ENCODE results near the gene PCDHA1. TPM values are rescaled to one million over a fixed set of nuclear protein-coding genes. Genes with fewer than 3 reads are reported as not detected.
"Not testable (repeated sequence)": the region's sequence is repeated elsewhere in the genome, so short reads cannot be mapped to it uniquely, and the experiment has no call there.

Gene PCDHA1
- total and polyA plus RNA-seq, 3 experiments from 2014 or later, result not detected

- Mint-ChIP-seq H3K36me3 (peaks cover 0 to 15% (median 2%) of the 10 kb centered on the region in 3 donors), H3K27ac (peak overlapping the region in 1 of 8 donors; percentile 72), H3K9me3 (peaks cover 30 to 79% (median 60%) of the 10 kb centered on the region in 5 donors), H3K27me3 (peaks cover 24 to 52% of the 10 kb centered on the region in 2 donors)
- peaks cover 11% of the 10 kb centered on the region for H3K9me3 ChIP-seq (ENCODE audit: low read length)
- POLR2A ChIA-PET; H3K4me1 Mint-ChIP-seq; DNase-seq; H3K27me3 ChIP-seq (ENCODE audit: insufficient read depth, low read length, poor library complexity, severe bottlenecking); H3K4me1 ChIP-seq (ENCODE audit: insufficient read depth, low read length); H3K27ac ChIP-seq (ENCODE audit: low read depth, low read length); H3K36me3 ChIP-seq (ENCODE audit: insufficient read depth, low read length); CTCF ChIA-PET; H3K4me3 ChIP-seq (ENCODE audit: low read length); H3K4me3 Mint-ChIP-seq: not testable (repeated sequence)
Measured at GRCh38 chr5:140787849-140788504, 2.0 kb downstream of the PCDHA1 start.

- no peak for DNase-seq
- Mint-ChIP-seq H3K4me3 (no peak overlapping the region), H3K27me3 (peaks cover 31 to 54% of the 10 kb centered on the region in 2 donors), H3K4me1 (no peaks in the 10 kb centered on the region), H3K9me3 (peaks cover 33 to 76% (median 67%) of the 10 kb centered on the region in 5 donors), H3K36me3 (peaks cover 2 to 7% (median 2%) of the 10 kb centered on the region in 3 donors), H3K27ac (no peak overlapping the region)
- Histone ChIP-seq H3K36me3 (ENCODE audit: insufficient read depth, low read length) (no peaks in the 10 kb centered on the region), H3K4me1 (ENCODE audit: insufficient read depth, low read length) (no peaks in the 10 kb centered on the region), H3K27me3 (ENCODE audit: insufficient read depth, low read length, poor library complexity, severe bottlenecking) (no peaks in the 10 kb centered on the region), H3K4me3 (ENCODE audit: low read length) (no peak overlapping the region), H3K27ac (ENCODE audit: low read depth, low read length) (no peak overlapping the region), H3K9me3 (ENCODE audit: low read length) (peaks cover 11% of the 10 kb centered on the region)
- POLR2A ChIA-PET, result no interaction called here
- CTCF ChIA-PET, result no interaction called here
Measured at GRCh38 chr5:140791089-140791488, 5.1 kb downstream of the PCDHA1 start.

GRCh38 chr5:140794595-140795258 lies 8.8 kb downstream of the PCDHA1 start, which contains the start of gene PCDHA2:
Gene PCDHA2, plus strand, starts transcription at chr5:140794852.
- H3K4me3 ChIP-seq (ENCODE audit: low read length), result no peak within 1 kb of the TSS
- Mint-ChIP-seq H3K4me3 (no peak within 1 kb of the TSS), H3K36me3 (peaks cover under 1 to 9% (median 2%) of the 10 kb centered on the region in 3 donors), H3K9me3 (peaks cover 32 to 60% (median 50%) of the 10 kb centered on the region in 5 donors), H3K4me1 (no peaks in the 10 kb centered on the region), H3K27ac (no peak within 1 kb of the TSS), H3K27me3 (peaks cover 28 to 48% of the 10 kb centered on the region in 2 donors)
- H3K27me3 ChIP-seq (ENCODE audit: insufficient read depth, low read length, poor library complexity, severe bottlenecking), result no peaks in the 10 kb centered on the region
- no peaks in the 10 kb centered on the region for H3K36me3 ChIP-seq (ENCODE audit: insufficient read depth, low read length)
- H3K4me1 ChIP-seq (ENCODE audit: insufficient read depth, low read length), result no peaks in the 10 kb centered on the region
- POLR2A ChIA-PET, result no interaction called here
- DNase-seq, result no peak
- H3K27ac ChIP-seq (ENCODE audit: low read depth, low read length), result no peak within 1 kb of the TSS
- peaks cover 3% of the 10 kb centered on the region for H3K9me3 ChIP-seq (ENCODE audit: low read length)
- CTCF ChIA-PET, result no interaction called here

- no peak overlapping the region for H3K4me3 ChIP-seq (ENCODE audit: low read length)
- POLR2A ChIA-PET, result no interaction called here
- no peak overlapping the region for H3K27ac ChIP-seq (ENCODE audit: low read depth, low read length)
- no peaks in the 10 kb centered on the region for H3K4me1 ChIP-seq (ENCODE audit: insufficient read depth, low read length)
- Mint-ChIP-seq H3K27me3 (peaks cover 26 to 50% of the 10 kb centered on the region in 2 donors), H3K36me3 (peaks cover 0 to 7% (median 2%) of the 10 kb centered on the region in 3 donors), H3K4me1 (no peaks in the 10 kb centered on the region), H3K4me3 (no peak overlapping the region), H3K27ac (no peak overlapping the region), H3K9me3 (peaks cover 34 to 62% (median 51%) of the 10 kb centered on the region in 5 donors)
- CTCF ChIA-PET, result no interaction called here
- no peaks in the 10 kb centered on the region for H3K27me3 ChIP-seq (ENCODE audit: insufficient read depth, low read length, poor library complexity, severe bottlenecking)
- H3K36me3 ChIP-seq (ENCODE audit: insufficient read depth, low read length), result no peaks in the 10 kb centered on the region
- peaks cover 3% of the 10 kb centered on the region for H3K9me3 ChIP-seq (ENCODE audit: low read length)
- no peak for DNase-seq
Measured at GRCh38 chr5:140795259-140795641, 9.3 kb downstream of the PCDHA1 start.

- peaks cover 24 to 49% of the 10 kb centered on the region in 2 donors for H3K27me3 Mint-ChIP-seq
- DNase-seq; H3K9me3 ChIP-seq (ENCODE audit: low read length); H3K4me1 Mint-ChIP-seq; H3K4me1 ChIP-seq (ENCODE audit: insufficient read depth, low read length); H3K36me3 Mint-ChIP-seq; H3K4me3 Mint-ChIP-seq; H3K27ac Mint-ChIP-seq; H3K4me3 ChIP-seq (ENCODE audit: low read length); H3K27ac ChIP-seq (ENCODE audit: low read depth, low read length); H3K27me3 ChIP-seq (ENCODE audit: insufficient read depth, low read length, poor library complexity, severe bottlenecking); POLR2A ChIA-PET; CTCF ChIA-PET; H3K36me3 ChIP-seq (ENCODE audit: insufficient read depth, low read length): not testable (repeated sequence)
- H3K9me3 Mint-ChIP-seq, result peaks cover 29 to 66% (median 54%) of the 10 kb centered on the region in 5 donors
Measured at GRCh38 chr5:140796072-140796717, 10.3 kb downstream of the PCDHA1 start.

GRCh38 chr5:140796718-140797095 lies 10.8 kb downstream of the PCDHA1 start:
- Histone ChIP-seq H3K27me3 (ENCODE audit: insufficient read depth, low read length, poor library complexity, severe bottlenecking) (no peaks in the 10 kb centered on the region), H3K36me3 (ENCODE audit: insufficient read depth, low read length) (no peaks in the 10 kb centered on the region), H3K9me3 (ENCODE audit: low read length) (peaks cover 8% of the 10 kb centered on the region), H3K4me1 (ENCODE audit: insufficient read depth, low read length) (no peaks in the 10 kb centered on the region), H3K4me3 (ENCODE audit: low read length) (no peak overlapping the region), H3K27ac (ENCODE audit: low read depth, low read length) (no peak overlapping the region)
- Mint-ChIP-seq H3K27me3 (peaks cover 19 to 44% of the 10 kb centered on the region in 2 donors), H3K27ac (no peak overlapping the region), H3K36me3 (peaks cover 0 to 4% (median 2%) of the 10 kb centered on the region in 3 donors), H3K4me3 (no peak overlapping the region), H3K9me3 (peaks cover 29 to 66% (median 51%) of the 10 kb centered on the region in 5 donors), H3K4me1 (no peaks in the 10 kb centered on the region)
- CTCF ChIA-PET, result no interaction called here
- DNase-seq, result no peak
- POLR2A ChIA-PET, result no interaction called here

GRCh38 chr5:140800816-140801493 lies 15.0 kb downstream of the PCDHA1 start, which contains the start of gene PCDHA3:
Gene PCDHA3, plus strand, starts transcription at chr5:140801057.
- H3K4me3 ChIP-seq (ENCODE audit: low read length), result no peak within 1 kb of the TSS
- no peak within 1 kb of the TSS for H3K27ac Mint-ChIP-seq
- no peak for DNase-seq
- peaks cover 0 to 4% (median 0%) of the 10 kb centered on the region in 3 donors for H3K36me3 Mint-ChIP-seq
- H3K27me3 Mint-ChIP-seq, result peaks cover 15 to 37% of the 10 kb centered on the region in 2 donors
- POLR2A ChIA-PET, result no interaction called here
- no peaks in the 10 kb centered on the region for H3K4me1 ChIP-seq (ENCODE audit: insufficient read depth, low read length)
- H3K36me3 ChIP-seq (ENCODE audit: insufficient read depth, low read length), result no peaks in the 10 kb centered on the region
- peaks cover 4% of the 10 kb centered on the region for H3K9me3 ChIP-seq (ENCODE audit: low read length)
- H3K4me1 Mint-ChIP-seq, result no peaks in the 10 kb centered on the region
- H3K4me3 Mint-ChIP-seq, result no peak within 1 kb of the TSS
- CTCF ChIA-PET, result no interaction called here
- H3K9me3 Mint-ChIP-seq, result peaks cover 37 to 59% (median 41%) of the 10 kb centered on the region in 5 donors
- no peak within 1 kb of the TSS for H3K27ac ChIP-seq (ENCODE audit: low read depth, low read length)
- no peaks in the 10 kb centered on the region for H3K27me3 ChIP-seq (ENCODE audit: insufficient read depth, low read length, poor library complexity, severe bottlenecking)

- Mint-ChIP-seq H3K36me3 (peaks cover 0 to 4% (median 0%) of the 10 kb centered on the region in 3 donors), H3K27me3 (peaks cover 16 to 41% of the 10 kb centered on the region in 2 donors), H3K27ac (no peak overlapping the region), H3K4me3 (no peak overlapping the region), H3K9me3 (peaks cover 38 to 58% (median 43%) of the 10 kb centered on the region in 5 donors), H3K4me1 (no peaks in the 10 kb centered on the region)
- H3K4me3 ChIP-seq (ENCODE audit: low read length), result no peak overlapping the region
- H3K27me3 ChIP-seq (ENCODE audit: insufficient read depth, low read length, poor library complexity, severe bottlenecking), result no peaks in the 10 kb centered on the region
- no peak overlapping the region for H3K27ac ChIP-seq (ENCODE audit: low read depth, low read length)
- H3K36me3 ChIP-seq (ENCODE audit: insufficient read depth, low read length), result no peaks in the 10 kb centered on the region
- CTCF ChIA-PET, result no interaction called here
- DNase-seq, result no peak
- no peaks in the 10 kb centered on the region for H3K4me1 ChIP-seq (ENCODE audit: insufficient read depth, low read length)
- peaks cover 4% of the 10 kb centered on the region for H3K9me3 ChIP-seq (ENCODE audit: low read length)
- POLR2A ChIA-PET, result no interaction called here
Measured at GRCh38 chr5:140801494-140801841, 15.5 kb downstream of the PCDHA1 start.
